ENCODE measurements around the gene CYP26B1.

The CYP26B1 gene

DNA sequence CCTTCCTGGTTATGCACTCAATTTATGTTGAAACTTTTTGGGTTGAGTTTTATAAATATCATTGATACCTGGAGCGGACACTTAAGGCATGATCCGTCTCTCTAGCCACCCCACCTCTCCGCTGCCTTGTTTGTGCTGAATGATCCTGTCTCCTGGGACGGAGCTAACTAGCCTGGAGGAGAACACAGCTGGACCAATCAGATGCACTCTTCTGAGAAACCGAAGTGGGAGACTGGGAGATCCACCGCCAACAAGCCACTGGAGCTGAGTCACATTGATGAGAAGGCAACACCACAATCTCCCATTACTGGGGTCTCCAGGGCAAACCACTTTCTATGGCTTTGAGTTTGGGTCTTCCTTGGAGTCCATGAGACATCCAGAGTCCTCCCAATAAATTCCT lies 29.3 kb downstream of the CYP26B1 start:
- TF ChIP-seq ZNF274 (IDR thresholded peaks at IDR 0.05; ENCODE audit: low read depth, low read length): no peak
- H3K4me3 ChIP-seq (ENCODE audit: low read length): no peak overlapping the region

DNA sequence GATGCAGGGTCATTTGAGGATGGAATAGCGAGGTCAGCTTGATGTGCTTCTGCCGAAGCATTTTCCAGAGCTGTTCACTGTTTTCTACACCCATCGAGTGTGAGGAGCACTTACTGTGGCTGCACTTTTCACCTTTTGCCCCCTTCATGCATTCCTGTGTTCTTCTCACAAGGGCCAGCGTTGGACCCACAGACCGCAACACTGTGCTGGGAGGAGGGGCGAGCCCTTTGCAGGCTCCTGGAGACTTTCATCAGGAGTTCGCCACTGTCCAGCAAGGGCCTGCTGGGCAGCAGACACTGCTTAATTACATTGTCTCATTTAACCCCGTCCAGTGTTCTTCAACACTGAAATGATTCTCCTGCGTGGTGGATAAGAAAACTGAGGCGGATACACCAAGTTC lies 29.9 kb downstream of the CYP26B1 start:
- H3K4me3 ChIP-seq (ENCODE audit: low read length): no peak overlapping the region
- no peak for TF ChIP-seq ZNF274 (IDR thresholded peaks at IDR 0.05; ENCODE audit: low read depth, low read length)

DNA sequence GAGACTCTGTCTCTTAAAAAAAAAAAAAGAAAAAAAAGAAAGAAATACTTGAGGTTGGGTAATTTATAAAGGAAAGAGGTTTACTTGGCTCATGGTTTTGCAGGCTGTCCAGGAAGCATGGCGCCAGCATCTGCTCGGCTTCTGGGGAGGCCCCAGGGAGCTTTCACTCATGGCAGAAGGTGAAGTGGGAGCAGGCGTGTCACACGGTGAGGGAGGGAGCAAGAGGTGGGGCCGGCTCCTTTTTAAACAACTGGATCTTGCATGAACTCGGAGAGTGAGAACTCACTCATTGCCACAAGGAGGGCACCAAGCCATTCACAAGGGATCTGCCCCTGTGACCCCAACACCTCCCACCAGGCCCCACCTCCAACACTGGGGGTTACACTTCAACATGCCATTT lies 30.6 kb downstream of the CYP26B1 start:
- no peak overlapping the region for H3K4me3 ChIP-seq (ENCODE audit: low read length)
- TF ChIP-seq ZNF274 (IDR thresholded peaks at IDR 0.05; ENCODE audit: low read depth, low read length): no peak

DNA sequence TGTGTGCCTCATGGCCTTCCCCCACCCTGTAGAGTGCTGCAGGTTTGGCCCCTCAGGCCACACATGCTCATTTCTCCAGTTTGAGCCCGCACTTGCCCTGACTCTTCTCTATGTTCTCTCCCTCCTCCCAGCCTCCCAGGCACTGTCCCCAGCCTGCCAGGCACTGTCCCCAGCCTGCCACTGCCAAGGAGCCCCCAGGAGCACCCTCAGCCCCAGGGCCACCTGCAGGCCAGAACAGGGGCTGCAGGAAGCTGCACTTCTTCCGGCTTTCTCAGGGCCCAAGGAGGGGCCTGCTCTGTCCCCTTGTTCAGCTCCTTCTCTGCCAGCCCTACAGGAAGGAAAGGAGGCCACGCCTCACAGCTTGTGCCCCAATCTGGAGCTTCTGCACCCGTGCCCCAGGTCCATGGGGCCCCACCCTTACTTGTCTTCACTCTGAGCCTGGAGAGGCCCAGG lies 31.6 kb downstream of the CYP26B1 start:
- no peak overlapping the region for H3K4me3 ChIP-seq (ENCODE audit: low read length)
- no peak for TF ChIP-seq ZNF274 (IDR thresholded peaks at IDR 0.05; ENCODE audit: low read depth, low read length)

DNA sequence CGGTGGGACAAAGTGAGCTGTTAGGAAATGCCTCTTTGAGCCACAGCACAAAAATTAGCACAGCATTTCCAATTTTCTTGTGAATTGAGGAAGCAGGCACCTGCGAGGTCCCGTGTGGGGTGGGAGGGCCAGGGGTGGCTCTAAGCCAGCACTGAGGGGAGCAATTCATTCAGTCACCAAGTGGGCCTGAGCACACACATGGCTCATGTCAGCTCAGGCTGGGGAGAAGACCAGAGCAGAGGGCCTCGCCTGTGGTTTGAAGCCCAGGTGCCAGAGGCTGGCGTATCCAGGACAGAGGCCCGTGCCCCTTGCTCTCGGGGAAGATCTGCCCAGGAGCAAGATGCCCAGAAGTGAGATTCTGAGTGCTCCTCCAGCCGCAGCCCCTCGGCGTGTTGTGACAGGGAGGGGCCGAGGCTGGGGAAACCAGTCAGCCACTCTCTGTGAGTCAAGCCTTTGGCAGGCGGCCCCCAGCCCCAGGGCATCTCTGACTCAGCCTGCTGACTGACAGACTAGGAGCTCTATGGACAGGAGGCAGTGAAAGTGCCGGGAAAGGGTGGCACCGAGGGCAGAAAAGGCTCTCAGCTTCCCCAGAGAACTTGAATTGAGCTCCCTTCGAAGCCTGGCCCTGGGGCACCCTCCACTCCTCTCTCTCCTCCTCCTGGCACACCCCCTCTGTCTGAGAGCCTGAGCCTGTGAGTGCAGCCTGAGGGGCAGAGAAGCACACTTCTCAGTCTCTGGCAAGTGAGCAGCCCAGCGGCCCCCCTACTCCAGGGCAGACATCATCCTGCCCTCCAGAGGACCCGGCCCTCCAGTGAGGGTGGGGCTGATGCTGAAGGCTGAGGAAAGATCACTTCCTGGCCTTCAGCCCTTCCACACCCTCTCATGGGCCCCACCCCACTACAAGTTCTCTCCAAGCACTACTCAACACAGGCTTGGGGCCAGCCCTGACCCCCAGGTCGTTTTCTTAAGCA lies 32.3 kb downstream of the CYP26B1 start:
- TF ChIP-seq ZNF274 (IDR thresholded peaks at IDR 0.05; ENCODE audit: low read depth, low read length): no peak
- H3K4me3 ChIP-seq (ENCODE audit: low read length): no peak overlapping the region

DNA sequence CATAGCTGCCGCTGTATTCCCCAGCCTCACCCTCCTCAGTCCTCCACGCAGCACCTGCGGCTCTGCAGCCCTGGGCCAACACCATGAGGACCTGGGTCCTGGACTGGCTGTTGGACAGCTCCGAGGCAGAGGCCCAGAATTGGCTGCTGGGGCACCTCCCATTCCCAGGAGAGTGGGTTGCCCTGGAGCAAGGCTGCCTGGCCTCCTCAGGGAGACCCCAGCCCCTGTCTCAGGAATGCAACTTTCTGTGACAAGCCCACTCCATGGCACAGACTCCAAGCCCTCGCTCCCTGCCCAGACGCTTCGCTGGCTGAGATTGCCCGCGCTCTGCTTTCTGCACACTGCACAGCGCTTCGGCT lies 33.0 kb downstream of the CYP26B1 start:
- no peak overlapping the region for H3K4me3 ChIP-seq (ENCODE audit: low read length)
- no peak for TF ChIP-seq ZNF274 (IDR thresholded peaks at IDR 0.05; ENCODE audit: low read depth, low read length)

DNA sequence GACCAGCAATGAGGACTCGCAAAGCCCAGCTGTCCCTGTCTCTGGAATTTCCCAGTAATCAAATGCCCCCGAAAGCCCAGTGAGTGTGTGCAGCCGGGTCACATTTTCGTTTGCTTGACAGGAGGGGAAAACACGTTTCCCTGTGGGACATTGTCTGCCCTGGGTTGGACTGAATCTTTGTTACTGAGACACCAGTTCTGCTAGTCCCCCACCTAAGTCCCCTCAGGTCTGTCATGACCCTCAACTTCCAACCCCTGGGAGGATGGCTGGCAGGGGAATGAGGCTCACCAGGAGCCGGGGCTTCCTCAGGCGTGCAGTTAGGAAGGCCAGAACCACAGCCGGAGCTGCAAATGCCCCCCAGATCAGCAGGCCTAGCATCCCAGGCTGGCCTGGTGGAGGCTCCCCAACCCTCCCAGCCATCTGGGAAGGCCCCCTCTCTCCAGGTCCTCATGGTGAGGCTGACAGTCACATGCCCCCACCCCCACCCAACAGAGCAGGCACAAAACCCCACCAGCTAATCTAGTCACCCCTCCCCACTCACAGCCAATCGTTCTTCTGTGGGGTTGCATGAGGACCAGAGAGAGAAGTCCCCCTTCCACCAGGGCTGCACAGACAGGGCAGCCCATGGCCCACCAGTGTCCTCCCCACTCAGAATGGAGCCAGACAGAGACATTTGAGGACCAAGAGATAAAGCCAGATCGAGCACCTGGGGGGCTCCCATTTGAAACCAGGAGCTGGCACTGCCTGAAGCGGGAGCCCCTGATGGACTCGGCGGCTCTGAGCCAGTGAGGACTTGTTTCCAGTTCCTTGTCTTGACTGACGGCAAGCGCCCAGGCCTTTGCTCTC lies 33.6 kb downstream of the CYP26B1 start:
- H3K4me3 ChIP-seq (ENCODE audit: low read length): no peak overlapping the region
- TF ChIP-seq ZNF274 (IDR thresholded peaks at IDR 0.05; ENCODE audit: low read depth, low read length): no peak

DNA sequence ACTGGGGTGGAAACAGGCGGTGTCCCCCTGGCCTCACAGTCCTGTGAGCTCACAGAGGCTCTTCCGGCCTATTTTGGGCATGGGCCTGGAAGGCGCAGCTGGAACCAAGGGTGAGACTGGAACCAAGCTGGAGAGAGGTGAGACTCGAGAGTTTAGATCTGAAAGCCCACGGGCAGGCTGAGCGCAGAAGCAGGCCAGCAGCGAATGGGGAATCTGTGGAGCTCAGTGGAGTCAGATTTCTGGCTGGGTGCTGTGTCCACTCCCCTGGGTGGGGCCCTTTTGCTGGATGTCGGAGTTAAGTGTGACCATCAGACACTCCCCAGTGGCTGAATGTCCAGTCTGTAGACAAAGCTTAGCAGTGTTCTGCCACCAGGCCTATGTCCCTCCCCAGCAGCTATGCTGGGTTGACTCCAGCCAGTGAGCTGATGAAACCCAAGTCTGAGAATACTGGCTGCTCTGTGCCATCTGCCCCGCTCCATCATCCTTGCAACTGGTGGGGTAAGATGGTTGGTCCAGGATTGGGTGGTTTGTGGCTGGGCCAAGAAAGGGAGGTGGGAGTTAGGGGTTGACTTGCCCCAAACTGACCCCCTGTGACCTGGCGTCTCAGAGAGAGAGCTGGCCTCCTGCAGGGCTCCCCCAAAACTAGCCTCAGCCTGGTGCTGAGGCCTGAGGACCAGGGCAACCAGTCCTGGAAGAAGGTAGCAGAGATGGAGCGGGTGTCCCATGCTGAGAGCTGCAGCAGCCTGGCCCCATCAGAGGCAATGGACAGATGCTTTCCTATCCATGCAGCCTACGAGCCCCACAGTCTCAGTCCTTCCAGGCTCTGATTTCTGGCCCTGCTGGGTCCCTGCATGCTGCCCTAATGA lies 34.4 kb downstream of the CYP26B1 start:
- H3K4me3 ChIP-seq (ENCODE audit: low read length): no peak overlapping the region
- TF ChIP-seq ZNF274 (IDR thresholded peaks at IDR 0.05; ENCODE audit: low read depth, low read length): no peak

DNA sequence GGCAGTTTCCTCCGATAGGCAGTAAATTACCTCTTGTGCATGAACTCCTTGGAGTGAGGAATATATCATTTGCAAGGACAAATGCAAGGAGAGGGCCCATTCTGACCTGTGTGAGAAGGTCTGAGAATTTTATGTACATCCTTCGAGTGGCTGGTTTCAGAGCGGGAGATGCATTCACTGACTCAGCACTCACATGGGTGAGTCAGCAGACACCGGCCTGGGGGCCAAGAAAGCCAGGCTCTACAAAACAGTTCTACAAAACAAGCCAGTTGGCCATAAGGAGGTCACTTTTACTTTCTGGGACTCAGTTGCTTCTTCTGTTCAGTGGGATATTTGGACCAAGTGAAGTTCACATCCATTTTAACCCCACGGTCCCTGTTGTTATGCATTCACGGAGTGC lies 35.3 kb downstream of the CYP26B1 start:
- TF ChIP-seq ZNF274 (IDR thresholded peaks at IDR 0.05; ENCODE audit: low read depth, low read length): no peak
- no peak overlapping the region for H3K4me3 ChIP-seq (ENCODE audit: low read length)

DNA sequence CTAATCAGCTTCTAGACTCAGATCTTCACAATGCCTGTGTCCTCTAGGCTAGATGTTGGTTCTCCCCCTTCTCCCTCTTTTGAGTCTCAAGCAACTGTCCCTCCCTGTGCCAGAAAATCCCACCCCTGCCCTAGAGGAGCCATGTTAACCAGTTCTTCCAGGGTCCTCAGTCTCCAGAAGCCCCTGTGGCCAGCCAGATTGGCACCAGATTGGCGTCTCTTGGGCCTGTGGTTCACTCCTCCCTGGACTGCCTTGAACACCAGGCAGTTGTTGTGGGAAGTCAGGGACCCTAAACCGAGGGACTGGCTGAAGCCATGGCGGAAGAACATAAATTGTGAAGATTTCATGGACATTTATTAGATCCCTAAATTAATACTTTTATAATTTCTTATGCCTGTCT lies 36.6 kb downstream of the CYP26B1 start:
- no peak for TF ChIP-seq ZNF274 (IDR thresholded peaks at IDR 0.05; ENCODE audit: low read depth, low read length)
- H3K4me3 ChIP-seq (ENCODE audit: low read length): no peak overlapping the region

DNA sequence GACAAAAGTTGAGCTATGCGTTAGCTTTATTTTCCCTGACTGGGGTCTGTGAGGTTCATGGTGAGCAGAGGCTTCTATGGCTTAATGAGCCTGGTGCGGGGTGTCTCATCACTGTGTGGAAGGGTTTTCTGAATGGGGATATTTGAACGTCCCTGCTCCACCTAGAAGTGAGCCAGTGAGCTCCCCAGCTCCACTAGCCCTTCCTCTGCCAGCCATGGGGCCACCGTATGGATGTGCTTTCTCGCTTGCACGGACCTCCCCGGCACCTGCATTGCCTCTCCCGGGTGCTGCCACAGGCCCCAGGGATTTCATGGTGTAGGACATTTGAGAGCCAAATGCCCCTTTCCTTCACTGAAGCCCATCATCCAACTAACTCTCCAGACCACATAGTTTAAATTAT lies 37.8 kb downstream of the CYP26B1 start:
- H3K4me3 ChIP-seq (ENCODE audit: low read length): no peak overlapping the region
- TF ChIP-seq ZNF274 (IDR thresholded peaks at IDR 0.05; ENCODE audit: low read depth, low read length): no peak

DNA sequence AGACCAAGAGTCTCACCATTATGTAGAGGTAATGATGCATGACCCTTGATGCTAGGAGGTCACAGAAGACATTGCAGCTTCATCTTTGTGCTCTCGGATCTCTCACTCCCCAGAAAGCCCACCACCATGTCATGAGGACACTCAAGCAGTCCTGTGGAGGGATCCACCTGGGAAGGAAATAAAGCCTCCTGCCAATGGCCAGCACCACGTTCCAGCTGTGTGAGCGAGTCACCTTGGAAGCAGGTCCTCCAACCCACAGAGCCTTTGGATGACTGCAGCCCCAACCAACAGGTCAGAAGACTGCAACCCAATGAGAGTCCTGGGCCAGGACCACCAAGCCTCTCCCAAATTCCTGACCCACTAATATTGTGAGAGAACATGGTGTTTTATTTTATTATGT lies 38.4 kb downstream of the CYP26B1 start:
- TF ChIP-seq ZNF274 (IDR thresholded peaks at IDR 0.05; ENCODE audit: low read depth, low read length): no peak
- H3K4me3 ChIP-seq (ENCODE audit: low read length): no peak overlapping the region

DNA sequence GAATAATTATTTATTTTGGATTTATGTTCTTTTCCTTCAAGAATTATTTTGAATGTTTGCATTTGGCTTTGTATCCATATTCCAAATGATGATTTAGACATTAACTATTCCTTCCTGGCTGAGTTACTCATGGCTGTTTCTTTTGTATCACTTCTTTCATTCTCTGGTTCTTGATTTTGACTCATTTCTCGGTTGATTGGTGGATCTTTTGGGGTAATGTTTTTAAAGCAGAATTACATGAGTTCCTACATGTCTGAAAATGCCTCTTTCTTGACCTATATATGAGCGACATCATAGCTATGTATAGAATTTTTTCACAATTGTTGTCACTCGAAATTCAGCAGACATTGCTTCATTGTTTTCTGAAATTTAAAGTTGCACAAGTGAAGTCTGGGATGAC lies 39.5 kb downstream of the CYP26B1 start:
- H3K4me3 ChIP-seq (ENCODE audit: low read length): no peak overlapping the region
- TF ChIP-seq ZNF274 (IDR thresholded peaks at IDR 0.05; ENCODE audit: low read depth, low read length): no peak

DNA sequence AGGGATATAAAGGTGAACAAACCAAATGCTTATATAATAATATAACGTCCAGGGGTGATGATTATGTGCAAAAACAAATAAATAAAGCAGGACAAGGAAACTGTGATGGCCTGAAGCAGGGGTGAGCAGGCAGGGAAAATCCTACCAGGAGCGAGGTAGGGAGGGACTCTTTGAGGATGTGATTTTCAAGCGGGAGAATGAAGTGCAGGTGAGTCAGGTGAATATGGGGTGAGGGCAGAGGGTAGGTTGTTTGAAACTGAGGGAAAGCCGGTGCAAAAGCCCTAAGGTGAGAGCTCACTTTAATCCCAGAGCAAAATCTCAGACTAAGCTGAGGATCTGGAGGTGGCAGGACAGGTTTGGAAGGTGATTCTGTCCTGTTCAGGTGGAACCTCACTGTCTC lies 40.7 kb downstream of the CYP26B1 start:
- no peak overlapping the region for H3K4me3 ChIP-seq (ENCODE audit: low read length)
- TF ChIP-seq ZNF274 (IDR thresholded peaks at IDR 0.05; ENCODE audit: low read depth, low read length): no peak

Data from GM08714 (cell line).